Measurements from ENCODE around the gene PLD4.

GRCh38 chr14:104974665-104975390, 50.1 kb downstream of the PLD4 start:
- TF ChIP-seq CTCF (IDR thresholded peaks at IDR 0.05; ENCODE audit: low read depth, low read length, poor library complexity, severe bottlenecking) (no peak), EZH2phosphoT487 (IDR thresholded peaks at IDR 0.05; ENCODE audit: borderline replicate concordance, low read length) (no peak)
